Hepatocyte (in vitro differentiated cells): ENCODE measurements around the gene MPHOSPH9. TPM values are rescaled to one million over a fixed set of nuclear protein-coding genes. Genes with fewer than 3 reads are reported as not detected.

Experiments
- DNase-seq: peaks from one replicate; pipeline ENCODE4 v3.0.0-alpha.2; 2016; ENCODE audit warnings: low spot score
- H2AFZ ChIP-seq: fragments of 200-600 bp; sonication (generic); 2 replicates; pipeline ENCODE4 v1.6.0; 2016; ENCODE audit warnings: antibody characterized with exemption, mild to moderate bottlenecking
- H3K27ac ChIP-seq: fragments of 200-600 bp; sonication (generic); 2 replicates; pipeline ENCODE4 v1.5.1; 2016; ENCODE audit warnings: mild to moderate bottlenecking
- H3K27me3 ChIP-seq: fragments of 200-600 bp; sonication (generic); 2 replicates; pipeline ENCODE4 v1.6.1; 2016
- H3K36me3 ChIP-seq: fragments of 200-600 bp; sonication (generic); replicated peaks from 2 replicates; pipeline ENCODE4 v1.5.1; 2016; ENCODE audit warnings: low read depth; ENCODE audit not compliant: insufficient read depth
- H3K4me1 ChIP-seq: fragments of 200-600 bp; sonication (generic); 2 replicates; pipeline ENCODE4 v1.5.1; 2016; ENCODE audit warnings: mild to moderate bottlenecking, moderate library complexity; ENCODE audit not compliant: insufficient read depth
- H3K4me2 ChIP-seq: fragments of 200-600 bp; sonication (generic); 2 replicates; pipeline ENCODE4 v1.6.0; 2016
- H3K4me3 ChIP-seq: fragments of 200-600 bp; sonication (generic); 2 replicates; pipeline ENCODE4 v1.5.1; 2016; ENCODE audit warnings: mild to moderate bottlenecking
- H3K79me2 ChIP-seq: fragments of 200-600 bp; sonication (generic); 2 replicates; pipeline ENCODE4 v1.6.0; 2017; ENCODE audit warnings: mild to moderate bottlenecking
- H3K9me2 ChIP-seq: fragments of 200-600 bp; sonication (generic); replicated peaks from 2 replicates; pipeline ENCODE4 v1.6.0; 2017; ENCODE audit warnings: mild to moderate bottlenecking; ENCODE audit not compliant: insufficient read depth
- H3K9me3 ChIP-seq: fragments of 200-600 bp; sonication (generic); 2 replicates; pipeline ENCODE4 v1.5.1; 2016; ENCODE audit warnings: low read depth, mild to moderate bottlenecking
- H4K20me1 ChIP-seq: fragments of 200-600 bp; sonication (generic); 2 replicates; pipeline ENCODE4 v1.6.0; 2016; ENCODE audit warnings: mild to moderate bottlenecking; ENCODE audit not compliant: insufficient read depth, poor library complexity, severe bottlenecking
- EZH2 ChIP-seq: fragments of 200-600 bp; sonication (generic); IDR thresholded peaks from 2 replicates; pipeline ENCODE4 v1.6.1; 2016; ENCODE audit warnings: antibody characterized with exemption, mild to moderate bottlenecking, borderline replicate concordance
- EZH2phosphoT487 ChIP-seq: fragments of 200-600 bp; sonication (generic); IDR thresholded peaks from one replicate; pipeline ENCODE4 v1.6.1; 2018; ENCODE audit warnings: antibody characterized with exemption, mild to moderate bottlenecking, low read depth, moderate library complexity; ENCODE audit not compliant: unreplicated experiment, severe bottlenecking
- WGBS: methylation state at CpG from one replicate; pipeline ENCODE4 v1.1.6; 2016; ENCODE audit warnings: low lambda C conversion rate; ENCODE audit errors: missing lambda C conversion rate; 5-methylcytosine and 5-hydroxymethylcytosine counted together
- polyA plus RNA-seq: library from polyadenylated mRNA; unstranded; fragments of >200 nt; fragmentation: Nextera tagmentation; extraction: Ambion mirVana; gene quantifications from 2 replicates; pipeline ENCODE4 v1.2.1, GENCODE V29; 2016
- total RNA-seq: library from RNA; depleted of rRNA; stranded (reverse); fragments of >200 nt; gene quantifications from 2 replicates; pipeline ENCODE4 v1.2.3, GENCODE V29; 2014
- TF ChIP-seq, protein P1 (sequence below): fragments of 200-600 bp; sonication (generic); IDR thresholded peaks from 2 replicates; pipeline ENCODE4 v1.5.1; 2016; ENCODE audit warnings: antibody characterized with exemption, mild to moderate bottlenecking; ENCODE audit not compliant: poor library complexity

MPHOSPH9 gene
- total and polyA plus RNA-seq, 2 experiments from 2014 or later = 13.1 to 44.3 TPM

DNA sequence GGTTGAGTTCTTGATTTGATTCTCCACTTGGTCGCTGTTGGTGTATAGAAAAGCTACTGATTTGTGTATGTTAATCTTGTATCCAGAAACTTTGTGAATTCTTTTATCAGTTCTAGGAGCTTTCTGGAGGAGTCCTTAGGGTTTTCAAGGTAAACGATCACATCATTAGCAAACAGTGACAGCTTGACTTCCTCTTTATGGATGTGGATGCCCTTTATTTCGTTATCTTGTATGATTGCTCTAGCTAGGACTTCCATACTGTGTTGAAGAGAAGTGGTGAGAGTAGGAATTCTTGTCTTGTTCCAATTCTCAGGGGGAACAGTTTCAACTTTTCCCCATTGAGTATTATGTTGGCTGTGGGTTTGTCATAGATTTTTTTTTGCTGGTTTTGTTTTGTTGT is 12.7 kb upstream of the MPHOSPH9 start:
- Histone ChIP-seq H3K4me1 (no peaks in the 10 kb centered on the region), H3K79me2 (peaks cover 71% of the 10 kb centered on the region), H3K36me3 (no peaks in the 10 kb centered on the region), H3K4me3 (no peak overlapping the region), H4K20me1 (no peaks in the 10 kb centered on the region), H3K27ac (no peak overlapping the region), H3K4me2 (no peak overlapping the region), H3K9me2 (no peaks in the 10 kb centered on the region), H3K9me3 (no peaks in the 10 kb centered on the region), H2AFZ (no peak overlapping the region), H3K27me3 (no peaks in the 10 kb centered on the region)
- 91% methylated on average over 3 of the region's 3 CpGs for WGBS
- TF ChIP-seq EZH2 = no peak
- TF ChIP-seq, protein P1, sequence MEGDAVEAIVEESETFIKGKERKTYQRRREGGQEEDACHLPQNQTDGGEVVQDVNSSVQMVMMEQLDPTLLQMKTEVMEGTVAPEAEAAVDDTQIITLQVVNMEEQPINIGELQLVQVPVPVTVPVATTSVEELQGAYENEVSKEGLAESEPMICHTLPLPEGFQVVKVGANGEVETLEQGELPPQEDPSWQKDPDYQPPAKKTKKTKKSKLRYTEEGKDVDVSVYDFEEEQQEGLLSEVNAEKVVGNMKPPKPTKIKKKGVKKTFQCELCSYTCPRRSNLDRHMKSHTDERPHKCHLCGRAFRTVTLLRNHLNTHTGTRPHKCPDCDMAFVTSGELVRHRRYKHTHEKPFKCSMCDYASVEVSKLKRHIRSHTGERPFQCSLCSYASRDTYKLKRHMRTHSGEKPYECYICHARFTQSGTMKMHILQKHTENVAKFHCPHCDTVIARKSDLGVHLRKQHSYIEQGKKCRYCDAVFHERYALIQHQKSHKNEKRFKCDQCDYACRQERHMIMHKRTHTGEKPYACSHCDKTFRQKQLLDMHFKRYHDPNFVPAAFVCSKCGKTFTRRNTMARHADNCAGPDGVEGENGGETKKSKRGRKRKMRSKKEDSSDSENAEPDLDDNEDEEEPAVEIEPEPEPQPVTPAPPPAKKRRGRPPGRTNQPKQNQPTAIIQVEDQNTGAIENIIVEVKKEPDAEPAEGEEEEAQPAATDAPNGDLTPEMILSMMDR = no peak
- DNase-seq = no peak

DNA sequence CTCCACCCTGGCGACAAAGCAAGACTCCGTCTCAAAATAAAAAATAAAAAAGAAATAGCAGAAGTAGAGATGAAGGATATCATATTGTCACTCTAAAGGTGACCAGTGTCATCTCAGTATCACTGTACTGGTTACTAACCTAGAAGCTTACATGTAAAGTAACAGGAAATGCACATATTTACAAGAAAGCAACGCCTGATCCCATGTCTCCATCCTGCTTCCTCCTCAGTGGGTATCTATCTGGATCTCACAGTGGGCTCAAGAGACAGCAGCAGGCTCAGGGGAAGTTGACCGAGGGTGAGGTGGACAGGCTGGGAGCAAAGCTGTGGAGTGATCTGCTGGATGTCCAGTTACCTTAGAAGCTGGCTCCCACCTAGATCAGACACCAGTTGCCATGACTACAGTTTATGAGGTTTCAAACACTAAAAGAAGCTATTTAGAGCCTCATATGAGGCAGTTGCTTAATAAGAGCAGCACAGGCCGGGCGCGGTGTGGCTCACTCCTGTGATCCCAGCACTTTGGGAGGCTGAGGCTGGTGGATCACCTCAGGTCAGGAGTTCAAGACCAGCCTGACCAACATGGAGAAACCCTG is 10.8 kb upstream of the MPHOSPH9 start:
- no peaks in the 10 kb centered on the region for H3K4me1 ChIP-seq
- DNase-seq = no peak
- H2AFZ ChIP-seq = no peak overlapping the region
- 82% methylated on average over 7 of the region's 7 CpGs for WGBS
- H4K20me1 ChIP-seq = no peaks in the 10 kb centered on the region
- H3K79me2 ChIP-seq = peaks cover 67% of the 10 kb centered on the region
- H3K9me2 ChIP-seq = no peaks in the 10 kb centered on the region
- TF ChIP-seq EZH2 (no peak), EZH2phosphoT487 (no peak)
- TF ChIP-seq, protein P1 = no peak
- no peaks in the 10 kb centered on the region for H3K27me3 ChIP-seq
- H3K27ac ChIP-seq = peak overlapping the region; percentile 69
- H3K4me2 ChIP-seq = no peak overlapping the region
- H3K4me3 ChIP-seq = no peak overlapping the region
- no peaks in the 10 kb centered on the region for H3K36me3 ChIP-seq
- no peaks in the 10 kb centered on the region for H3K9me3 ChIP-seq

DNA sequence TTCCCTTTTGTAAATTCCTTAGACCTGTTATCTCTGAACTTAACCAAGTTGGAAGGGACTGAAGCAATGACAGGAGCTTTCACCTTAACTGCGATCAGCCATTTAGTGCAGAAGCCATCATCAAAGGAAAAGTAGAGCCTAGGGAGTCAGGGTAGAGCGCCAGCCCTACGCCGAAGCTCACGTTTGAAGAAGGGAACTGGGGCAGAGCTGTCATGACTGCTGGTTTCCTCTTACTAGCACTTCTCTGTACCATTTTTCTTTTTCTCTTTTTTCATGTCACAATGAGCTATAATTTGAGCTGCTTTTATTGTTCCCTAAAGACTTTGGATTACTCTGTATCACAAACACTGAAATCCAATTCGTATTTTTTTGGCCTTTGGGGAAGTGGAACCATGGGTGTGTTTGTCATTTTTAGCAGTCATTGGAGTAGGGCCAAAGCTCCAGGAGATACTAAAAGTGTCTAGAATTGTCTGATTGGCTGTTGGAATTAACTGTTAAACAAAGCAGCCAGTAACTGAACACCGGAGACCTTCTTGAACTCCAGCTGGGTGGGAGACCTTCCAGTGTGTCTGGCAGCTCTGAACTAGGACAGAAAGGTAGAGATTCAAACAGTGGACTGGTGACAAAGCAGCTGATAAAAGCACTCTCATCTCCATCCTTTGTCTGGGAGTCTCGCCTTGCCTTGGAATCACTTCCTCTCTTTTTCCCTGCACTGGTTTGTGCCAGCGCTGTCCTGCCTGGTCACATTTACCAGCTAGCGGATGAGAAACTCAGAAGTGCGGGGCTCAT is 9.4 kb upstream of the MPHOSPH9 start:
- Histone ChIP-seq H2AFZ (no peak overlapping the region), H3K4me2 (peak overlapping the region; percentile 30), H3K9me3 (no peaks in the 10 kb centered on the region), H3K4me3 (no peak overlapping the region), H3K27ac (peak overlapping the region; percentile 69), H3K79me2 (peaks cover 62% of the 10 kb centered on the region), H3K9me2 (no peaks in the 10 kb centered on the region), H3K36me3 (no peaks in the 10 kb centered on the region), H4K20me1 (no peaks in the 10 kb centered on the region), H3K27me3 (no peaks in the 10 kb centered on the region), H3K4me1 (no peaks in the 10 kb centered on the region)
- WGBS = 61% methylated on average over 11 of the region's 11 CpGs
- peak; percentile 20 for DNase-seq
- no peak for TF ChIP-seq EZH2
- TF ChIP-seq, protein P1 = no peak
- no peak for TF ChIP-seq EZH2phosphoT487
